A673 (cell line): ENCODE results near the gene MEGF10. TPM values are rescaled to one million over a fixed set of nuclear protein-coding genes. Genes with fewer than 3 reads are reported as not detected.

Source experiments
- BruUV-seq: library from RNA; stranded (reverse); fragments of 400-500 nt; replicated peaks from 2 replicates; lab custom pipeline; 2021; lab: Mats Ljungman, UMichigan
- CTCF ChIA-PET: fragments of 300-600 bp; sonication (Branson Sonifier 250); formaldehyde crosslinking; loops from one replicate; lab custom pipeline; 2022; ENCODE audit warnings: antibody characterized with exemption; lab: Charles Lee
- POLR2A ChIA-PET: fragments of 300-600 bp; sonication (Branson Sonifier 250); formaldehyde crosslinking; loops from one replicate; lab custom pipeline; 2022; ENCODE audit warnings: antibody characterized with exemption; ENCODE audit not compliant: low non-redundant PET; lab: Charles Lee
- DNase-seq: peaks from one replicate; pipeline ENCODE4 v3.0.0-alpha.2; 2015; ENCODE audit warnings: low spot score
- H3K27ac ChIP-seq: fragments of 200-600 bp; sonication (generic); 2 replicates; pipeline ENCODE4 v1.5.1; 2016; ENCODE audit warnings: mixed run types, low read depth, mild to moderate bottlenecking, mixed read lengths, antibody characterized with exemption, low read length; ENCODE audit not compliant: poor library complexity, severe bottlenecking
- H3K27me3 ChIP-seq: fragments of 200-600 bp; sonication (generic); replicated peaks from 2 replicates; pipeline ENCODE4 v1.6.1; 2017; ENCODE audit warnings: mixed run types, low read depth, mild to moderate bottlenecking, mixed read lengths, antibody characterized with exemption, low read length; ENCODE audit not compliant: insufficient read depth, poor library complexity
- H3K36me3 ChIP-seq: fragments of 200-600 bp; sonication (generic); 2 replicates; pipeline ENCODE4 v1.6.1; 2016; ENCODE audit warnings: mixed run types, mild to moderate bottlenecking, mixed read lengths, antibody characterized with exemption, low read length; ENCODE audit not compliant: insufficient read depth, poor library complexity, severe bottlenecking
- H3K4me1 ChIP-seq: fragments of 200-600 bp; sonication (generic); 2 replicates; pipeline ENCODE4 v1.6.1; 2017; ENCODE audit warnings: mixed run types, mild to moderate bottlenecking, mixed read lengths, antibody characterized with exemption, low read length; ENCODE audit not compliant: insufficient read depth, poor library complexity, severe bottlenecking
- H3K4me3 ChIP-seq: fragments of 200-600 bp; sonication (generic); 2 replicates; pipeline ENCODE4 v1.5.1; 2016; ENCODE audit warnings: low read depth, mixed run types, mild to moderate bottlenecking, mixed read lengths, low read length; ENCODE audit not compliant: poor library complexity, severe bottlenecking
- H3K9me3 ChIP-seq: fragments of 200-600 bp; sonication (generic); 2 replicates; pipeline ENCODE4 v1.6.1; 2016; ENCODE audit warnings: mixed run types, low read depth, mild to moderate bottlenecking, mixed read lengths, antibody characterized with exemption, low read length; ENCODE audit not compliant: poor library complexity, severe bottlenecking
- EZH2 ChIP-seq: fragments of 200-600 bp; sonication (generic); IDR thresholded peaks from 2 replicates; pipeline ENCODE4 v1.6.1; 2017; ENCODE audit warnings: borderline replicate concordance, low read depth, mild to moderate bottlenecking, mixed read lengths, antibody characterized with exemption, low read length; ENCODE audit not compliant: poor library complexity, severe bottlenecking
- intact Hi-C: fragments of 100-400 bp; cut with micrococcal nuclease; formaldehyde crosslinking; loops from one replicate; pipeline ENCODE4 v1.10.0; 2022; ENCODE audit not compliant: unreplicated experiment
- total RNA-seq: library from RNA; stranded (reverse); gene quantifications from 2 replicates; pipeline ENCODE4 v1.2.3, GENCODE V29; 2021
- TF ChIP-seq, protein P1 (sequence below): fragments of 300-800, 200-600 bp; sonication (generic); conservative IDR thresholded peaks from 2 replicates; pipeline ENCODE4 v1.5.1; 2017; ENCODE audit warnings: low read depth, mild to moderate bottlenecking, antibody characterized with exemption, low read length, moderate library complexity, mixed read lengths

MEGF10 gene
- total RNA-seq, 1 experiment from 2014 or later: 0.71 TPM

DNA sequence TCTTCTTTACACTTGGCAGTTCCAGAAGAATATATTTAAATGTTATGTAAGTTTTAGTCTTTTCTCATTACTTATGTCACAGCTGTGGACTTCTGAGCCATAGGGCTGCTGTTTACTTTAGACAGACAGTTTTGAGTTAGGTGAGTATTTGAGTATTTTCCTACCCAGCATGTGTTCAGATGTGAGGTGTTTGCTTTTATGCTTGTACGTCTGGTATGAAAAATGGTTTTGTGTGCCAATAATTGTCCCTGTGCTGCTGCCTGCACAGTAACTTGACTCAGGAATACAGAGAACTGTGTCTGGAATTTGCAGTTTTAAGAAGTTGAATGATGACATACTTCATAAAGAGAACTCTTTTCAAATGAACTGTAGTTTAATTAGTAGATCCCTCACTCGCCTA lies 20.8 kb downstream of the MEGF10 start:
- intact Hi-C loops: no loop called here
- no peaks in the 10 kb centered on the region for H3K27me3 ChIP-seq
- CTCF ChIA-PET: no interaction called here
- H3K4me3 ChIP-seq: no peak overlapping the region
- no peak overlapping the region for H3K27ac ChIP-seq
- DNase-seq: no peak
- no peaks in the 10 kb centered on the region for H3K9me3 ChIP-seq
- no TSS peak for BruUV-seq
- H3K36me3 ChIP-seq: no peaks in the 10 kb centered on the region
- no peak for TF ChIP-seq EZH2
- TF ChIP-seq, protein P1, sequence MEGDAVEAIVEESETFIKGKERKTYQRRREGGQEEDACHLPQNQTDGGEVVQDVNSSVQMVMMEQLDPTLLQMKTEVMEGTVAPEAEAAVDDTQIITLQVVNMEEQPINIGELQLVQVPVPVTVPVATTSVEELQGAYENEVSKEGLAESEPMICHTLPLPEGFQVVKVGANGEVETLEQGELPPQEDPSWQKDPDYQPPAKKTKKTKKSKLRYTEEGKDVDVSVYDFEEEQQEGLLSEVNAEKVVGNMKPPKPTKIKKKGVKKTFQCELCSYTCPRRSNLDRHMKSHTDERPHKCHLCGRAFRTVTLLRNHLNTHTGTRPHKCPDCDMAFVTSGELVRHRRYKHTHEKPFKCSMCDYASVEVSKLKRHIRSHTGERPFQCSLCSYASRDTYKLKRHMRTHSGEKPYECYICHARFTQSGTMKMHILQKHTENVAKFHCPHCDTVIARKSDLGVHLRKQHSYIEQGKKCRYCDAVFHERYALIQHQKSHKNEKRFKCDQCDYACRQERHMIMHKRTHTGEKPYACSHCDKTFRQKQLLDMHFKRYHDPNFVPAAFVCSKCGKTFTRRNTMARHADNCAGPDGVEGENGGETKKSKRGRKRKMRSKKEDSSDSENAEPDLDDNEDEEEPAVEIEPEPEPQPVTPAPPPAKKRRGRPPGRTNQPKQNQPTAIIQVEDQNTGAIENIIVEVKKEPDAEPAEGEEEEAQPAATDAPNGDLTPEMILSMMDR: no peak
- POLR2A ChIA-PET: no interaction called here
- H3K4me1 ChIP-seq: peaks cover 16% of the 10 kb centered on the region

DNA sequence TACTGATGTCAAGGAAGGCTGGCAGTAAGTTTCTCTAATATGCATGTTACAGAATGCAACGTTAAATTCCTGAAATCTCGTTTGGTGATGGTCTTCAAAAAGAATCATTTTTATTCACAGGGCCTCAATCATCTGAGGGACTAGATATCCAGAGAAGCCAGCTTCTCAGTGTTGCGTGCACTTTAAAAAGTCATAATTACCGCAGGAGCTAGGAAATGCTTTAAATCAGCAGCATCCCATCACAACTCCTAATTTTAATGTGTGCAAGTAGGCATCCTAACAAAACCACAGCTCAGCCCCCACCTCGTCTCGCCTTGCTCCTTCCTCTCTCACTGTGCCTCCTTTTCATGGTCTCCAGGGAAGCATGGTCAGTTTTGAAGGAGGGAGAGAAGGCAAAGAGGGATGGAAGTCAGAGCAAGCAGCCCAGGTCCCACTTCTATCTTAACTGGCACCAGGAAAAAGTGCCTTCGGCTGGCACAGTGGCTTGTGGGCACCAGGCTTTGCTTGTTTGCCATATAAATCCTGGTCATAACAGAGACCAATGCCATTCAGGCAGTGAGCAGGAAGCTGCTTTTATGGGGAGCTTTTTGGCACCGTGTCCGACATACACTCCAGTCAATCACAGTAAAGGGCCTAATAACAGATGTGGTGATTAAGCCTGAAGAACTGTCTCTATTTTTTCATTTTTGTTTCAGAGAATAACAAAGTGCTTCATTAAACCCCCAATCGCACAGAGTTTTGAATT lies 21.4 kb downstream of the MEGF10 start:
- CTCF ChIA-PET: no interaction called here
- POLR2A ChIA-PET: no interaction called here
- intact Hi-C loops: no loop called here
- DNase-seq: no peak
- H3K9me3 ChIP-seq: no peaks in the 10 kb centered on the region
- H3K27ac ChIP-seq: no peak overlapping the region
- no peak overlapping the region for H3K4me3 ChIP-seq
- H3K4me1 ChIP-seq: peaks cover 16% of the 10 kb centered on the region
- no peaks in the 10 kb centered on the region for H3K27me3 ChIP-seq
- H3K36me3 ChIP-seq: no peaks in the 10 kb centered on the region
- BruUV-seq: no TSS peak
- TF ChIP-seq, protein P1: no peak
- TF ChIP-seq EZH2: no peak

DNA sequence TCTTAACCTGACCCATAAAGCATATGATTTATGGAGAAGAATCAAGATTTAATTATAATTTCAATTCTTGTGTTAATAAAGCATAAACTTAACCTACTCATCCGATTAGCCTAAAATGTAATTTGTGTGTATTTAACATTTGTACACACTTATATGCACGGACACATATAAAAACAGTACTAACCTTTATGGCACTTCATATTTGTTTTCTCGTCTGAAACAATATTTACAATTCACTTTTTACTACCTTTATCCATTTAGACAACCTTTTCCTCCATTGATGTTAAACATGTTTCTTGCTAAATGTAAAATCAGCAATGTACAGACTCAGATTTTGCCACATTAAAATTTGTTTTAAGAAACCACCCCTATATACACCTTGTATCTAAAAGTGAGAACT lies 22.8 kb downstream of the MEGF10 start:
- ChIA-PET CTCF (no interaction called here), POLR2A (no interaction called here)
- no peak for TF ChIP-seq EZH2
- TF ChIP-seq, protein P1: no peak
- no peak for DNase-seq
- no peaks in the 10 kb centered on the region for H3K36me3 ChIP-seq
- BruUV-seq: no TSS peak
- intact Hi-C loops: no loop called here
- H3K27ac ChIP-seq: no peak overlapping the region
- H3K27me3 ChIP-seq: no peaks in the 10 kb centered on the region
- H3K4me3 ChIP-seq: no peak overlapping the region
- H3K4me1 ChIP-seq: peaks cover 16% of the 10 kb centered on the region
- H3K9me3 ChIP-seq: no peaks in the 10 kb centered on the region
